H1 (cell line): ENCODE data around the gene ITPR1. TPM values are rescaled to one million over a fixed set of nuclear protein-coding genes. Genes with fewer than 3 reads are reported as not detected.

Source experiments
- CBX5 ChIP-seq: fragments of 300-800, 300-1000 bp; sonication (generic); IDR thresholded peaks from 2 replicates; pipeline ENCODE4 v1.7.1; 2016; ENCODE audit warnings: antibody characterized with exemption, low read length, low read depth
- SIX5 ChIP-seq: IDR thresholded peaks from 2 replicates; pipeline ENCODE4 v1.6.1; 2011; ENCODE audit warnings: mild to moderate bottlenecking, low read depth, low read length
- polyA plus RNA-seq, 7 experiments: library from polyadenylated mRNA; depleted of rRNA in 3 of 7; stranded (reverse) in 5 of 7; unstranded in 2 of 7; fragments of >200 nt in 5 of 7; fragments of 200-250 nt in 2 of 7; gene quantifications; 1 replicate in 5 of 7; 2 replicates in 1 of 7; 4 replicates in 1 of 7; pipeline versions ENCODE4 v1.2.1 to v1.2.3, GENCODE V29; 2011 to 2013; ENCODE audit warnings: missing spikeins in 2 of 7, mixed read lengths in 2 of 7
- total RNA-seq: library from RNA; stranded (reverse); fragmentation: NEBNext Ultra II Directional; extraction: Animal tissue kit (Norgen Biotek cat#: 25700); gene quantifications from 2 replicates; pipeline ENCODE4 v1.2.1, GENCODE V29; 2021
- TF ChIP-seq, protein P1 (sequence below): fragments of 300-600 bp; sonication (generic); IDR thresholded peaks from 2 replicates; pipeline ENCODE4 v1.7.1; 2012; ENCODE audit warnings: low read length, moderate library complexity, mild to moderate bottlenecking, inconsistent platforms; ENCODE audit not compliant: insufficient replicate concordance

ITPR1 gene
- total and polyA plus RNA-seq, 2 of the 8 experiments (the other 6 are each of a cell fraction or from before 2014, with no cell fraction given) = 2.5 to 16.3 TPM

DNA sequence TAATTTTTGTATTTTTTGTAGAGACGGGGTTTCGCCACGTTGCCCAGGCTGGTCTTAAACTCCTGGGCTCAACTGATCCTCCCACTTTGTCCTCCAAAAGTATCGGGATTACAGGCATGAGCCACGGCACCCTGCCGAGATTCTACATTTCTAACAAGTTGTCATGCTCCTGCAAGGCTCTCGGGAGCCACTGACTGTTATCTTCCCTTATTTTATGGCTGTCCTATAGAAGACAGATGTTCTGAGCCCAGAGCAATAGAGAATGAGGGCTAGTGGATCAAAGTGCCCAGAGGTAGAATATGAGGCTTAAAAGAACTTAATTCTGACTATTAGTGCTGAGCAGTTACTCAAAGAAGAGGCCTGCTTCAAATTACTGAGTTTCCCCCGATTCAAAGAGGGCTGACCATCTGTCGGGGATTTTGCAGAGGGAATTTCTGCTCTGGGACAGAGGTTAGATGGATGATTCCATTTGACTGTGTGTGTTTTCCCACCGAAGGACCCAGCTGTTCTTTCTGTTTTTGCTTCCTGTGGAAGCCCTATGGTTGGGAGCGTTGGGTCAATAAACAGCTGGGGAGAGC is 39.5 kb downstream of the ITPR1 start (continued):
- TF ChIP-seq, protein P1, sequence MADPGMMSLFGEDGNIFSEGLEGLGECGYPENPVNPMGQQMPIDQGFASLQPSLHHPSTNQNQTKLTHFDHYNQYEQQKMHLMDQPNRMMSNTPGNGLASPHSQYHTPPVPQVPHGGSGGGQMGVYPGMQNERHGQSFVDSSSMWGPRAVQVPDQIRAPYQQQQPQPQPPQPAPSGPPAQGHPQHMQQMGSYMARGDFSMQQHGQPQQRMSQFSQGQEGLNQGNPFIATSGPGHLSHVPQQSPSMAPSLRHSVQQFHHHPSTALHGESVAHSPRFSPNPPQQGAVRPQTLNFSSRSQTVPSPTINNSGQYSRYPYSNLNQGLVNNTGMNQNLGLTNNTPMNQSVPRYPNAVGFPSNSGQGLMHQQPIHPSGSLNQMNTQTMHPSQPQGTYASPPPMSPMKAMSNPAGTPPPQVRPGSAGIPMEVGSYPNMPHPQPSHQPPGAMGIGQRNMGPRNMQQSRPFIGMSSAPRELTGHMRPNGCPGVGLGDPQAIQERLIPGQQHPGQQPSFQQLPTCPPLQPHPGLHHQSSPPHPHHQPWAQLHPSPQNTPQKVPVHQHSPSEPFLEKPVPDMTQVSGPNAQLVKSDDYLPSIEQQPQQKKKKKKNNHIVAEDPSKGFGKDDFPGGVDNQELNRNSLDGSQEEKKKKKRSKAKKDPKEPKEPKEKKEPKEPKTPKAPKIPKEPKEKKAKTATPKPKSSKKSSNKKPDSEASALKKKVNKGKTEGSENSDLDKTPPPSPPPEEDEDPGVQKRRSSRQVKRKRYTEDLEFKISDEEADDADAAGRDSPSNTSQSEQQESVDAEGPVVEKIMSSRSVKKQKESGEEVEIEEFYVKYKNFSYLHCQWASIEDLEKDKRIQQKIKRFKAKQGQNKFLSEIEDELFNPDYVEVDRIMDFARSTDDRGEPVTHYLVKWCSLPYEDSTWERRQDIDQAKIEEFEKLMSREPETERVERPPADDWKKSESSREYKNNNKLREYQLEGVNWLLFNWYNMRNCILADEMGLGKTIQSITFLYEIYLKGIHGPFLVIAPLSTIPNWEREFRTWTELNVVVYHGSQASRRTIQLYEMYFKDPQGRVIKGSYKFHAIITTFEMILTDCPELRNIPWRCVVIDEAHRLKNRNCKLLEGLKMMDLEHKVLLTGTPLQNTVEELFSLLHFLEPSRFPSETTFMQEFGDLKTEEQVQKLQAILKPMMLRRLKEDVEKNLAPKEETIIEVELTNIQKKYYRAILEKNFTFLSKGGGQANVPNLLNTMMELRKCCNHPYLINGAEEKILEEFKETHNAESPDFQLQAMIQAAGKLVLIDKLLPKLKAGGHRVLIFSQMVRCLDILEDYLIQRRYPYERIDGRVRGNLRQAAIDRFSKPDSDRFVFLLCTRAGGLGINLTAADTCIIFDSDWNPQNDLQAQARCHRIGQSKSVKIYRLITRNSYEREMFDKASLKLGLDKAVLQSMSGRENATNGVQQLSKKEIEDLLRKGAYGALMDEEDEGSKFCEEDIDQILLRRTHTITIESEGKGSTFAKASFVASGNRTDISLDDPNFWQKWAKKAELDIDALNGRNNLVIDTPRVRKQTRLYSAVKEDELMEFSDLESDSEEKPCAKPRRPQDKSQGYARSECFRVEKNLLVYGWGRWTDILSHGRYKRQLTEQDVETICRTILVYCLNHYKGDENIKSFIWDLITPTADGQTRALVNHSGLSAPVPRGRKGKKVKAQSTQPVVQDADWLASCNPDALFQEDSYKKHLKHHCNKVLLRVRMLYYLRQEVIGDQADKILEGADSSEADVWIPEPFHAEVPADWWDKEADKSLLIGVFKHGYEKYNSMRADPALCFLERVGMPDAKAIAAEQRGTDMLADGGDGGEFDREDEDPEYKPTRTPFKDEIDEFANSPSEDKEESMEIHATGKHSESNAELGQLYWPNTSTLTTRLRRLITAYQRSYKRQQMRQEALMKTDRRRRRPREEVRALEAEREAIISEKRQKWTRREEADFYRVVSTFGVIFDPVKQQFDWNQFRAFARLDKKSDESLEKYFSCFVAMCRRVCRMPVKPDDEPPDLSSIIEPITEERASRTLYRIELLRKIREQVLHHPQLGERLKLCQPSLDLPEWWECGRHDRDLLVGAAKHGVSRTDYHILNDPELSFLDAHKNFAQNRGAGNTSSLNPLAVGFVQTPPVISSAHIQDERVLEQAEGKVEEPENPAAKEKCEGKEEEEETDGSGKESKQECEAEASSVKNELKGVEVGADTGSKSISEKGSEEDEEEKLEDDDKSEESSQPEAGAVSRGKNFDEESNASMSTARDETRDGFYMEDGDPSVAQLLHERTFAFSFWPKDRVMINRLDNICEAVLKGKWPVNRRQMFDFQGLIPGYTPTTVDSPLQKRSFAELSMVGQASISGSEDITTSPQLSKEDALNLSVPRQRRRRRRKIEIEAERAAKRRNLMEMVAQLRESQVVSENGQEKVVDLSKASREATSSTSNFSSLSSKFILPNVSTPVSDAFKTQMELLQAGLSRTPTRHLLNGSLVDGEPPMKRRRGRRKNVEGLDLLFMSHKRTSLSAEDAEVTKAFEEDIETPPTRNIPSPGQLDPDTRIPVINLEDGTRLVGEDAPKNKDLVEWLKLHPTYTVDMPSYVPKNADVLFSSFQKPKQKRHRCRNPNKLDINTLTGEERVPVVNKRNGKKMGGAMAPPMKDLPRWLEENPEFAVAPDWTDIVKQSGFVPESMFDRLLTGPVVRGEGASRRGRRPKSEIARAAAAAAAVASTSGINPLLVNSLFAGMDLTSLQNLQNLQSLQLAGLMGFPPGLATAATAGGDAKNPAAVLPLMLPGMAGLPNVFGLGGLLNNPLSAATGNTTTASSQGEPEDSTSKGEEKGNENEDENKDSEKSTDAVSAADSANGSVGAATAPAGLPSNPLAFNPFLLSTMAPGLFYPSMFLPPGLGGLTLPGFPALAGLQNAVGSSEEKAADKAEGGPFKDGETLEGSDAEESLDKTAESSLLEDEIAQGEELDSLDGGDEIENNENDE = no peak
- TF ChIP-seq SIX5 (no peak), CBX5 (no peak)
